Right hindlimb (tissue), 1 donor: Measurements from ENCODE around the gene NUS1.
"Not testable (repeated sequence)": the region's sequence is repeated elsewhere in the genome, so short reads cannot be mapped to it uniquely, and the experiment has no call there.

Experiments used
- DNase-seq: peaks from one replicate; pipeline ENCODE4 v3.0.0-alpha.2; 2018

Gene NUS1

GRCh38 chr6:117718895-117719294 lies 43.6 kb downstream of the NUS1 start:
- no peak for DNase-seq

GRCh38 chr6:117721520-117721919 lies 46.3 kb downstream of the NUS1 start:
- DNase-seq: not testable (repeated sequence)

GRCh38 chr6:117728626-117729025 lies 53.4 kb downstream of the NUS1 start:
- DNase-seq: no peak

- DNase-seq: no peak
Measured at GRCh38 chr6:117729613-117730012, 54.3 kb downstream of the NUS1 start.

- no peak for DNase-seq
Measured at GRCh38 chr6:117733341-117733740, 58.1 kb downstream of the NUS1 start.

- no peak for DNase-seq
Measured at GRCh38 chr6:117739869-117740268, 64.6 kb downstream of the NUS1 start.

- DNase-seq: no peak
Measured at GRCh38 chr6:117740605-117741004, 65.3 kb downstream of the NUS1 start.

- not testable (repeated sequence) for DNase-seq
Measured at GRCh38 chr6:117750675-117751074, 75.4 kb downstream of the NUS1 start.
